ENCODE results near the gene SCFD2. TPM values are rescaled to one million over a fixed set of nuclear protein-coding genes. Genes with fewer than 3 reads are reported as not detected.

The SCFD2 gene
- total and polyA plus RNA-seq, 9 donors, result 5.1 to 42.1 (median 13.5) TPM

DNA sequence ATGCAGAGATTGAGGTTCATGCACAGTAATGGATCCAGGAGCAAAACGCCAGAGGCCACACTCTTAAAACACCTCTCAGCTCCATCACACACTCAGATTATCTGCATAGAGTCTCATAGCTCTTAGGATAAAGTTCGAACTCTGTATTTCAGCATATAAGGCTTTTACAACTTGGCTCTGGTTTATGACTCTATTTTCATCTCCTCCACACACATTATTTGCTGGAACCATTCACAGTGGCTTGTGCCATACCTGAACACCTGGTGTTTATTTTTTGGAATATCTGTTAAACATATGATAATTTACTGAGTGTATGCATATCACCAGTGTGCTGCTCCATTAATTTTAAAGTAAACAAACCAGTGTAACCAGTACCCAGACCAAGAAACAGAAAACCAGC, 476.5 kb downstream of the SCFD2 start:
- no peak for DNase-seq
- no peaks in the 10 kb centered on the region for H3K36me3 ChIP-seq
- H3K27me3 ChIP-seq, result no peaks in the 10 kb centered on the region
- intact Hi-C loops (cut with DNase I), result no loop called here
- no peak for TF ChIP-seq POLR2A (IDR thresholded peaks at IDR 0.05)
- TF ChIP-seq, protein P1, sequence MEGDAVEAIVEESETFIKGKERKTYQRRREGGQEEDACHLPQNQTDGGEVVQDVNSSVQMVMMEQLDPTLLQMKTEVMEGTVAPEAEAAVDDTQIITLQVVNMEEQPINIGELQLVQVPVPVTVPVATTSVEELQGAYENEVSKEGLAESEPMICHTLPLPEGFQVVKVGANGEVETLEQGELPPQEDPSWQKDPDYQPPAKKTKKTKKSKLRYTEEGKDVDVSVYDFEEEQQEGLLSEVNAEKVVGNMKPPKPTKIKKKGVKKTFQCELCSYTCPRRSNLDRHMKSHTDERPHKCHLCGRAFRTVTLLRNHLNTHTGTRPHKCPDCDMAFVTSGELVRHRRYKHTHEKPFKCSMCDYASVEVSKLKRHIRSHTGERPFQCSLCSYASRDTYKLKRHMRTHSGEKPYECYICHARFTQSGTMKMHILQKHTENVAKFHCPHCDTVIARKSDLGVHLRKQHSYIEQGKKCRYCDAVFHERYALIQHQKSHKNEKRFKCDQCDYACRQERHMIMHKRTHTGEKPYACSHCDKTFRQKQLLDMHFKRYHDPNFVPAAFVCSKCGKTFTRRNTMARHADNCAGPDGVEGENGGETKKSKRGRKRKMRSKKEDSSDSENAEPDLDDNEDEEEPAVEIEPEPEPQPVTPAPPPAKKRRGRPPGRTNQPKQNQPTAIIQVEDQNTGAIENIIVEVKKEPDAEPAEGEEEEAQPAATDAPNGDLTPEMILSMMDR (IDR thresholded peaks at IDR 0.05), result no peak
- TF ChIP-seq EP300 (IDR thresholded peaks at IDR 0.05), result no peak
- H3K4me1 ChIP-seq (ENCODE audit: insufficient read depth), result no peaks in the 10 kb centered on the region
- WGBS, 3 donors, result 58 to 87% (median 76%) methylated on average over 2 of the region's 2 CpGs
- no peak overlapping the region for H3K4me3 ChIP-seq
- H3K27ac ChIP-seq, result no peak overlapping the region
- H3K9me3 ChIP-seq, result peaks cover 0 to 3% of the 10 kb centered on the region in 2 donors

DNA sequence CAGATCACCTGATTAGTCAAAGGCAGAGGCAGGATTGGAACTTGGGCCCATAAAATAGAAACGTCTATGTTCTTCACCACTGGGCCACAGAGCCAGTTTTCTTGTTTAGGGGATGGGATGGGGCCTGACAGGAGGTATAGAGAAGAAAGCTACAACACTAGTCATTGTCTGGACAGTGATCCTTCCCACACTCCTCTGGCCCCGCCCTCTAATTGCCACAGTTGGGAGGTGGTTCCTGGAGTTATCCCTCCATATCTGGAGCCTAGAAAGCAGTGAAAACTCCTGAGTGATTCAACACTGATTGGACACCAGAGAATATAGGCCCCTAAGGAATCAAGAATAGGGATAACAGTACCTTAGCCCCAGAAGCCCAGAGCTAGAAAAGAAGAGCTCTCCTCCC, 480.9 kb downstream of the SCFD2 start:
- TF ChIP-seq EP300 (IDR thresholded peaks at IDR 0.05) (no peak), POLR2A (IDR thresholded peaks at IDR 0.05) (no peak)
- TF ChIP-seq, protein P1 (IDR thresholded peaks at IDR 0.05), result no peak
- Histone ChIP-seq H3K9me3 (peaks cover 0 to 3% of the 10 kb centered on the region in 2 donors), H3K27me3 (no peaks in the 10 kb centered on the region), H3K4me3 (no peak overlapping the region), H3K4me1 (ENCODE audit: insufficient read depth) (no peaks in the 10 kb centered on the region), H3K36me3 (no peaks in the 10 kb centered on the region), H3K27ac (no peak overlapping the region)
- 93 to 94% (median 94%) methylated on average over 2 of the region's 2 CpGs for WGBS, 3 donors
- no peak for DNase-seq
- intact Hi-C loops (cut with DNase I), result no loop called here

DNA sequence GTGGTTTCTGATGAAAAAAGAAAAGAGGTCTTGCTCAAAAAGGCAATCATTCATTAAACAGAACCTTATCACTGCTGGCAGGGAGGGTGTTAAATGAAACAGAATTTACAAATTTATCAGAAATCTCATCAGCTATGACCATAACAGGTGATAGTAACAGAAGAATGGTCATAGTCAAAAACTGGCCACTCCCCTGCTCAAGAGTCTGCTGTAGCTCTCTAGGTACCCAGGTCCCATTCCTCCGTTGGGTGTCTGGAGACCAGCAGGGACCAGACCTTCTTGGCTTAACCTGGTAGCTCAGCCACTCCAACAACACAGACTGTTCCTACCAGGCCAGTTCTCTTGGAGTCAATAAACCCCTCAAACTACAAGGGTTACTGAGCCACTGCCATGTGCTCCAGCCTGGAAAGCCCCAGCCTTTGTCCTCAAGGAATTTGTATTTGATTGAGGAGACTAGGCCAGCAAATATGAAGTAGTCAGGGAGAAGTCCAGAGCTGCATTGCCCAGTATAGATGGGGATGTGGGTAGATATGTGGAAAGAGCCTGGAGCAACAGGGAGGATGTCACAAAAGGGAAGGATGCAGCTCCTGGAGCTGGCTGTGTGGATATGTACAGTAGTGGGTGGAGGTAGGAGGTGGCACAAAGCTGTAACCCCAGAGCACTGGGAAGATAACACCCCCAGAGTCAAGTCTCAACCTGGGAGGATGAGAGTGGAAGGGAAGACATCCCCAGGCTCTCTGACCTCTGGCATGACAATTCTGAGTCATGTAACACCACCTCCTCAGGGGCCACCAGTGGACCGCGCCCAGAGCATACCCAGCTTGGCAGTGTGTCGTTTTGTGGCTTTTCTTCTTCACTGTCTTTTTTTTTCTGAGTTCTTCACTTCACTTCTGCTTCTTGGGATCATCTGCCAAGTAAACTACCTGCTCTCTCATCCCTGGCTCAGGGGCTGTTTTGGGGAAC, 481.9 kb downstream of the SCFD2 start:
- DNase-seq, result no peak
- H3K4me1 ChIP-seq (ENCODE audit: insufficient read depth), result no peaks in the 10 kb centered on the region
- H3K36me3 ChIP-seq, result no peaks in the 10 kb centered on the region
- H3K4me3 ChIP-seq, result no peak overlapping the region
- no peak overlapping the region for H3K27ac ChIP-seq
- peaks cover 0 to 3% of the 10 kb centered on the region in 2 donors for H3K9me3 ChIP-seq
- intact Hi-C loops (cut with DNase I), result no loop called here
- TF ChIP-seq EP300 (IDR thresholded peaks at IDR 0.05), result no peak
- TF ChIP-seq, protein P1 (IDR thresholded peaks at IDR 0.05), result no peak
- no peak for TF ChIP-seq POLR2A (IDR thresholded peaks at IDR 0.05)
- H3K27me3 ChIP-seq, result no peaks in the 10 kb centered on the region
- WGBS, 3 donors, result 95 to 97% (median 95%) methylated on average over 4 of the region's 4 CpGs

DNA sequence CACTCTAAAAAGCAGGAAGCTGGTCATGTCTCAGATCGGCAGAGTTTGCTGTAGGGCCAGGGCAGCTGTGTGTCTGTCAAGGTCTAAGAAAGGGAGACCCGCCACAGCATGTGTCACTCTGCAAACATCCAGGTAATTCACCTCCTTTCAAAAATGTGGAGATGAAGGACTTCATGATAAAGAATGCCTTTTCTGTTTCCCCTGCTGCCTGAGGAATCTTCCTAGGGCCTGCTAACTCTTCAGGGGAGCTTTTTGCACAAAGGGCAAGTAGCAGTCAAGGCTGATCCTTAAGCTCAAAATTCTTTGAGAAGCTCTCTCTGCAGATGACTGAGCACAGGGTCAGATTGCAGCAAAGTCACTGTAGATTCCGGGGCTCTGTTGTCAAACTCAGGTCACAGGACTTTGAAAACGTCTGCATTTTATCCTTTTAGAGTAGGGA, 482.7 kb downstream of the SCFD2 start:
- DNase-seq, result no peak
- H3K36me3 ChIP-seq, result no peaks in the 10 kb centered on the region
- intact Hi-C loops (cut with DNase I), result no loop called here
- no peak overlapping the region for H3K4me3 ChIP-seq
- H3K4me1 ChIP-seq (ENCODE audit: insufficient read depth), result no peaks in the 10 kb centered on the region
- TF ChIP-seq, protein P1 (IDR thresholded peaks at IDR 0.05), result no peak
- TF ChIP-seq POLR2A (IDR thresholded peaks at IDR 0.05) (no peak), EP300 (IDR thresholded peaks at IDR 0.05) (no peak)
- H3K27me3 ChIP-seq, result no peaks in the 10 kb centered on the region
- no peak overlapping the region for H3K27ac ChIP-seq
- WGBS, 3 donors, result 76 to 90% (median 76%) methylated on average over 4 of the region's 4 CpGs
- peaks cover 0 to 3% of the 10 kb centered on the region in 2 donors for H3K9me3 ChIP-seq

Data from ovary (tissue), 9 donors.